Measurements from ENCODE around the gene CBX4. TPM values are rescaled to one million over a fixed set of nuclear protein-coding genes. Genes with fewer than 3 reads are reported as not detected.

Gene CBX4
- total RNA-seq, 1 experiment from 2014 or later = 53.5 TPM

- ChIA-PET POLR2A (ENCODE audit: unreplicated experiment) (interaction anchor here (0.7 kb wide), 1 partner anchor 877 kb away, joined by 4 read pairs; no protein-coding TSS in a partner anchor), CTCF (interaction anchor here (0.6 kb wide), 2 partner anchors 51 to 149 kb away, joined by 4 to 9 read pairs; no protein-coding TSS in a partner anchor)
- Histone ChIP-seq H3K4me2 (ENCODE audit: low read length) (peak overlapping the region; percentile 100), H3K36me3 (ENCODE audit: low read depth, low read length) (no peaks in the 10 kb centered on the region), H3K79me2 (ENCODE audit: low read length) (peaks cover 2% of the 10 kb centered on the region), H3K4me1 (ENCODE audit: insufficient read depth, low read length) (peaks cover 30% of the 10 kb centered on the region), H4K20me1 (ENCODE audit: low read length) (peaks cover 1% of the 10 kb centered on the region; the same call in 1 of the 2 replicates), H3K27me3 (ENCODE audit: low read length) (peaks cover 39% of the 10 kb centered on the region), H3K9me2 (replicated peaks; ENCODE audit: low read length) (no peaks in the 10 kb centered on the region), H3F3A (ENCODE audit: low read length, unreplicated experiment) (no peaks in the 10 kb centered on the region), H3K27ac (ENCODE audit: low read length) (no peak overlapping the region), H3K4me3 (ENCODE audit: low read length) (peak overlapping the region; percentile 82), H3K9me3 (ENCODE audit: low read length) (no peaks in the 10 kb centered on the region), H3K9ac (ENCODE audit: low read length) (peak overlapping the region; percentile 72), H2AFZ (ENCODE audit: low read length) (peak overlapping the region; percentile 89)
- intact Hi-C loops (cut with micrococcal nuclease) = loop anchor here (2.0 to 5.0 kb wide), 2 partner anchors 46 to 75 kb away; partner anchors contain the start of gene CBX8
- BruUV-seq (replicated peaks) = no TSS peak
- DNase-seq (no peak), ATAC-seq (no peak)
- no peak for TF ChIP-seq EZH2 (IDR thresholded peaks at IDR 0.05; ENCODE audit: low read length, unreplicated experiment)
Measured at GRCh38 chr17:79843474-79843815, 4.2 kb upstream of the CBX4 start.

- Histone ChIP-seq H3K36me3 (ENCODE audit: low read depth, low read length) (no peaks in the 10 kb centered on the region), H2AFZ (ENCODE audit: low read length) (peak overlapping the region; percentile 89), H3K4me2 (ENCODE audit: low read length) (peak overlapping the region; percentile 100), H3F3A (ENCODE audit: low read length, unreplicated experiment) (no peaks in the 10 kb centered on the region), H3K79me2 (ENCODE audit: low read length) (peaks cover 8% of the 10 kb centered on the region), H3K9me3 (ENCODE audit: low read length) (no peaks in the 10 kb centered on the region), H3K4me1 (ENCODE audit: insufficient read depth, low read length) (peaks cover 31% of the 10 kb centered on the region), H3K9me2 (replicated peaks; ENCODE audit: low read length) (no peaks in the 10 kb centered on the region), H4K20me1 (ENCODE audit: low read length) (peaks cover 7% of the 10 kb centered on the region; the same call in 1 of the 2 replicates), H3K9ac (ENCODE audit: low read length) (no peak overlapping the region; the same call in 1 of the 2 replicates), H3K27ac (ENCODE audit: low read length) (no peak overlapping the region), H3K27me3 (ENCODE audit: low read length) (peaks cover 39% of the 10 kb centered on the region), H3K4me3 (ENCODE audit: low read length) (peak overlapping the region; percentile 82)
- intact Hi-C loops (cut with micrococcal nuclease) = loop anchor here (2.0 to 5.0 kb wide), 2 partner anchors 46 to 76 kb away; partner anchors contain the start of gene CBX8
- DNase-seq (peak; percentile 34), ATAC-seq (no peak)
- TF ChIP-seq EZH2 (IDR thresholded peaks at IDR 0.05; ENCODE audit: low read length, unreplicated experiment) = peak; percentile 96
- TF ChIP-seq EZH2phosphoT487 (IDR thresholded peaks at IDR 0.05; ENCODE audit: borderline replicate concordance, low read length) = peak; percentile 82
- 0 out of 2 replicates have a peak, but pooled peaks have one; percentile 10 for TF ChIP-seq CTCF (conservative IDR thresholded peaks at IDR 0.05; ENCODE audit: low read depth, low read length)
- POLR2A ChIA-PET (ENCODE audit: unreplicated experiment) = interaction anchor here (0.6 kb wide), 1 partner anchor 259 kb away, joined by 3 read pairs; no protein-coding TSS in a partner anchor
- no TSS peak for BruUV-seq (replicated peaks)
- CTCF ChIA-PET = no interaction called here
Measured at GRCh38 chr17:79842656-79843473, 3.6 kb upstream of the CBX4 start.

- BruUV-seq (replicated peaks) = no TSS peak
- Histone ChIP-seq H3K9me2 (replicated peaks; ENCODE audit: low read length) (no peaks in the 10 kb centered on the region), H3K4me1 (ENCODE audit: insufficient read depth, low read length) (peaks cover 38% of the 10 kb centered on the region), H3F3A (ENCODE audit: low read length, unreplicated experiment) (no peaks in the 10 kb centered on the region), H2AFZ (ENCODE audit: low read length) (no peak overlapping the region), H3K9ac (ENCODE audit: low read length) (no peak overlapping the region), H3K4me2 (ENCODE audit: low read length) (peak overlapping the region; percentile 100), H3K27ac (ENCODE audit: low read length) (no peak overlapping the region), H3K27me3 (ENCODE audit: low read length) (peaks cover 39% of the 10 kb centered on the region), H3K79me2 (ENCODE audit: low read length) (peaks cover 14% of the 10 kb centered on the region), H3K9me3 (ENCODE audit: low read length) (no peaks in the 10 kb centered on the region), H3K4me3 (ENCODE audit: low read length) (peak overlapping the region; percentile 82; the same call in 1 of the 2 replicates), H3K36me3 (ENCODE audit: low read depth, low read length) (no peaks in the 10 kb centered on the region), H4K20me1 (ENCODE audit: low read length) (peaks cover 12% of the 10 kb centered on the region; the same call in 1 of the 2 replicates)
- CTCF ChIA-PET = no interaction called here
- POLR2A ChIA-PET (ENCODE audit: unreplicated experiment) = no interaction called here
- no peak for TF ChIP-seq EZH2 (IDR thresholded peaks at IDR 0.05; ENCODE audit: low read length, unreplicated experiment)
- TF ChIP-seq CTCF (conservative IDR thresholded peaks at IDR 0.05; ENCODE audit: low read depth, low read length) = no peak
- no peak for TF ChIP-seq EZH2phosphoT487 (IDR thresholded peaks at IDR 0.05; ENCODE audit: borderline replicate concordance, low read length)
- ATAC-seq (no peak), DNase-seq (no peak)
- intact Hi-C loops (cut with micrococcal nuclease) = loop anchor here (2.0 to 5.0 kb wide), 2 partner anchors 45 to 77 kb away; partner anchors contain the start of gene CBX8
Measured at GRCh38 chr17:79842136-79842655, 3.0 kb upstream of the CBX4 start.

Measured in PC-3 (cell line).